Fibroblast of pulmonary artery (primary cell): ENCODE results near the gene SLC43A3.
A peak's percentile ranks its signal among the peaks of the same experiment; 100 is the strongest.

ENCODE experiments used
- DNase-seq: peaks from one replicate; pipeline ENCODE4 v3.0.0-alpha.2; 2010; ENCODE audit warnings: low read depth
- H3K4me3 ChIP-seq: replicated peaks from 2 replicates; pipeline ENCODE4 v1.5.1; 2011; ENCODE audit warnings: low read depth, mild to moderate bottlenecking, control low read depth, low read length, moderate library complexity
- CTCF ChIP-seq: IDR thresholded peaks from 2 replicates; pipeline ENCODE4 v1.5.1; 2011; ENCODE audit warnings: mild to moderate bottlenecking, control low read depth, low read length, inconsistent platforms; ENCODE audit errors: missing control alignments

Gene SLC43A3

GRCh38 chr11:57464539-57465181 is 37.7 kb upstream of the SLC43A3 start:
- no peak overlapping the region for H3K4me3 ChIP-seq
- no peak for TF ChIP-seq CTCF
- DNase-seq = no peak

- no peak for TF ChIP-seq CTCF
- no peak for DNase-seq
- H3K4me3 ChIP-seq = no peak overlapping the region
Measured at GRCh38 chr11:57463671-57464538, 37.0 kb upstream of the SLC43A3 start.

GRCh38 chr11:57462597-57462996 is 35.7 kb upstream of the SLC43A3 start:
- TF ChIP-seq CTCF = no peak
- no peak overlapping the region for H3K4me3 ChIP-seq
- DNase-seq = no peak

- H3K4me3 ChIP-seq = no peak overlapping the region
- no peak for TF ChIP-seq CTCF
- DNase-seq = no peak
Measured at GRCh38 chr11:57461841-57462489, 35.0 kb upstream of the SLC43A3 start.

GRCh38 chr11:57460758-57461749 is 34.1 kb upstream of the SLC43A3 start:
- DNase-seq = no peak
- peak overlapping the region; percentile 42 for H3K4me3 ChIP-seq
- TF ChIP-seq CTCF = no peak
